Activated gamma-delta T cell (primary cell): ENCODE measurements around the gene GALNT10.

Experiments used
- DNase-seq: peaks from one replicate; lab custom pipeline; 2025; lab: John Stamatoyannopoulos, UW

GALNT10 gene

GRCh38 chr5:154442801-154443200, 252.3 kb downstream of the GALNT10 start:
- DNase-seq = no peak

GRCh38 chr5:154444556-154445421, 254.3 kb downstream of the GALNT10 start:
- DNase-seq = no peak

- peak; percentile 93 for DNase-seq
Measured at GRCh38 chr5:154445422-154446194, 255.1 kb downstream of the GALNT10 start, which contains the start of gene SAP30L. Gene SAP30L (plus strand): TSS chr5:154445997. CDS start chr5:154446605, 608 bp downstream.

GRCh38 chr5:154446195-154447088, 255.9 kb downstream of the GALNT10 start:
- peak; percentile 41 for DNase-seq

- no peak for DNase-seq
Measured at GRCh38 chr5:154447089-154447725, 256.7 kb downstream of the GALNT10 start.

- no peak for DNase-seq
Measured at GRCh38 chr5:154449786-154450185, 259.3 kb downstream of the GALNT10 start.

- no peak for DNase-seq
Measured at GRCh38 chr5:154451957-154452356, 261.4 kb downstream of the GALNT10 start.

GRCh38 chr5:154455585-154455984, 265.1 kb downstream of the GALNT10 start:
- no peak for DNase-seq

GRCh38 chr5:154456540-154456939, 266.0 kb downstream of the GALNT10 start:
- DNase-seq = no peak

GRCh38 chr5:154459015-154459414, 268.5 kb downstream of the GALNT10 start:
- no peak for DNase-seq

GRCh38 chr5:154460172-154460571, 269.6 kb downstream of the GALNT10 start:
- no peak for DNase-seq

GRCh38 chr5:154461531-154461930, 271.0 kb downstream of the GALNT10 start:
- no peak for DNase-seq

GRCh38 chr5:154464438-154464837, 273.9 kb downstream of the GALNT10 start:
- no peak for DNase-seq

GRCh38 chr5:154465169-154465568, 274.6 kb downstream of the GALNT10 start:
- no peak for DNase-seq

- no peak for DNase-seq
Measured at GRCh38 chr5:154466147-154466546, 275.6 kb downstream of the GALNT10 start.

GRCh38 chr5:154466671-154467070, 276.1 kb downstream of the GALNT10 start:
- no peak for DNase-seq

GRCh38 chr5:154467655-154468354, 277.3 kb downstream of the GALNT10 start:
- DNase-seq = no peak

GRCh38 chr5:154470137-154470536, 279.6 kb downstream of the GALNT10 start:
- no peak for DNase-seq
